ENCODE measurements around the gene TWIST2.

- TF ChIP-seq CTCF (IDR thresholded peaks at IDR 0.05), result no peak
- no peak for TF ChIP-seq POLR2A (IDR thresholded peaks at IDR 0.05)
These were observed 37.0 kb downstream of the TWIST2 start for GRCh38 chr2:238884812-238885408.

Measured in thyroid gland (tissue), 4 donors.